Endodermal cell (in vitro differentiated cells): ENCODE measurements around the gene AKAP6. TPM values are rescaled to one million over a fixed set of nuclear protein-coding genes. Genes with fewer than 3 reads are reported as not detected.

Source experiments
- DNase-seq: peaks from one replicate; pipeline ENCODE4 v3.0.0-alpha.2; 2017
- H3K27ac ChIP-seq: 2 replicates; pipeline ENCODE4 v1.5.1; 2013; ENCODE audit warnings: mild to moderate bottlenecking, low read depth, low read length, moderate library complexity
- H3K27me3 ChIP-seq: 2 replicates; pipeline ENCODE4 v1.6.1; 2013; ENCODE audit warnings: mild to moderate bottlenecking, low read length, moderate library complexity; ENCODE audit not compliant: insufficient read depth, control insufficient read depth, poor library complexity, severe bottlenecking
- H3K36me3 ChIP-seq: 2 replicates; pipeline ENCODE4 v1.7.0; 2013; ENCODE audit warnings: mild to moderate bottlenecking, low read length, moderate library complexity; ENCODE audit not compliant: control insufficient read depth, insufficient read depth
- H3K4me1 ChIP-seq: one replicate; pipeline ENCODE4 v1.7.0; 2013; ENCODE audit warnings: low read length; ENCODE audit not compliant: control insufficient read depth, insufficient read depth
- H3K4me3 ChIP-seq: 2 replicates; pipeline ENCODE4 v1.5.1; 2013; ENCODE audit warnings: mild to moderate bottlenecking, low read length, moderate library complexity
- H3K9ac ChIP-seq: 2 replicates; pipeline ENCODE4 v1.6.1; 2013; ENCODE audit warnings: mild to moderate bottlenecking, low read length, moderate library complexity; ENCODE audit not compliant: poor library complexity, severe bottlenecking; ENCODE audit errors: extremely low read depth
- H3K9me3 ChIP-seq: 2 replicates; pipeline ENCODE4 v1.6.1; 2013; ENCODE audit warnings: mild to moderate bottlenecking, low read length, moderate library complexity; ENCODE audit not compliant: control insufficient read depth
- H3K27ac Mint-ChIP-seq: 2 replicates; pipeline ENCODE4 v1.8.0; 2020; ENCODE audit warnings: mixed read lengths
- H3K27me3 Mint-ChIP-seq: 2 replicates; pipeline ENCODE4 v1.8.0; 2021; ENCODE audit warnings: mild to moderate bottlenecking, mixed read lengths; ENCODE audit not compliant: insufficient read depth
- H3K36me3 Mint-ChIP-seq: 2 replicates; pipeline ENCODE4 v1.8.0; 2020; ENCODE audit warnings: low read depth, mixed read lengths
- H3K4me1 Mint-ChIP-seq: 2 replicates; pipeline ENCODE4 v1.8.0; 2020; ENCODE audit warnings: mixed read lengths
- H3K4me3 Mint-ChIP-seq: 2 replicates; pipeline ENCODE4 v1.8.0; 2020; ENCODE audit warnings: mild to moderate bottlenecking, moderate library complexity, mixed read lengths
- H3K9me3 Mint-ChIP-seq: 2 replicates; pipeline ENCODE4 v1.8.0; 2020; ENCODE audit warnings: mild to moderate bottlenecking, mixed read lengths
- CTCF ChIP-seq: fragments of 200-600 bp; sonication (generic); conservative IDR thresholded peaks from 2 replicates; pipeline ENCODE4 v1.5.0; 2021; ENCODE audit warnings: antibody characterized with exemption, mild to moderate bottlenecking
- WGBS, 2 experiments: methylation state at CpG; one replicate each; pipeline versions ENCODE4 v1.1.5 to v1.1.7; 2013; ENCODE audit warnings: missing lambda C conversion rate in 2 of 2, mixed read lengths in 1 of 2; ENCODE audit not compliant: insufficient coverage in 1 of 2, insufficient read length in 1 of 2; 5-methylcytosine and 5-hydroxymethylcytosine counted together
- total RNA-seq, 2 donors: library from RNA; stranded (reverse); fragmentation: NEBNext Ultra II Directional in 1 of 2; extraction: Animal tissue kit (Norgen Biotek cat#: 25700) in 1 of 2; gene quantifications; 2 replicates in 1 of 2; 3 replicates in 1 of 2; pipeline ENCODE4 v1.2.1, GENCODE V29; 2021

Gene AKAP6
- total RNA-seq, 2 donors from 2014 or later, result 4.3 to 5.0 TPM

- Mint-ChIP-seq H3K4me1 (peaks cover 5% of the 10 kb centered on the region), H3K4me3 (no peak overlapping the region), H3K9me3 (peaks cover 3% of the 10 kb centered on the region), H3K27me3 (no peaks in the 10 kb centered on the region), H3K36me3 (no peaks in the 10 kb centered on the region), H3K27ac (no peak overlapping the region)
- no peak for DNase-seq
- Histone ChIP-seq H3K36me3 (no peaks in the 10 kb centered on the region), H3K4me3 (no peak overlapping the region), H3K4me1 (no peaks in the 10 kb centered on the region), H3K27me3 (no peaks in the 10 kb centered on the region), H3K9ac (no peak overlapping the region), H3K9me3 (no peaks in the 10 kb centered on the region), H3K27ac (peak overlapping the region; percentile 98)
- no peak for TF ChIP-seq CTCF
- 100% methylated on average over 1 of the region's 2 CpGs; no CpG with 5 or more reads in 1 of the 2 experiments for WGBS, 2 experiments
Measured at GRCh38 chr14:32701475-32701874, 372.4 kb downstream of the AKAP6 start.

- TF ChIP-seq CTCF, result no peak
- peak overlapping the region; percentile 98 for H3K27ac ChIP-seq
- H3K27me3 ChIP-seq, result no peaks in the 10 kb centered on the region
- peaks cover 3% of the 10 kb centered on the region for H3K9me3 Mint-ChIP-seq
- no peaks in the 10 kb centered on the region for H3K27me3 Mint-ChIP-seq
- no peak overlapping the region for H3K9ac ChIP-seq
- no peaks in the 10 kb centered on the region for H3K36me3 Mint-ChIP-seq
- no peaks in the 10 kb centered on the region for H3K9me3 ChIP-seq
- H3K36me3 ChIP-seq, result no peaks in the 10 kb centered on the region
- H3K27ac Mint-ChIP-seq, result no peak overlapping the region
- peaks cover 5% of the 10 kb centered on the region for H3K4me1 Mint-ChIP-seq
- no peak for DNase-seq
- no peak overlapping the region for H3K4me3 ChIP-seq
- no peaks in the 10 kb centered on the region for H3K4me1 ChIP-seq
- H3K4me3 Mint-ChIP-seq, result no peak overlapping the region
Measured at GRCh38 chr14:32702088-32702487, 373.0 kb downstream of the AKAP6 start.

GRCh38 chr14:32702562-32702961 is 373.5 kb downstream of the AKAP6 start:
- 35 to 59% methylated on average over 8 of the region's 8 CpGs for WGBS, 2 experiments
- no peaks in the 10 kb centered on the region for H3K9me3 ChIP-seq
- Mint-ChIP-seq H3K36me3 (no peaks in the 10 kb centered on the region), H3K9me3 (peaks cover 3% of the 10 kb centered on the region), H3K27me3 (no peaks in the 10 kb centered on the region), H3K4me3 (no peak overlapping the region), H3K27ac (no peak overlapping the region), H3K4me1 (peaks cover 5% of the 10 kb centered on the region)
- no peak for TF ChIP-seq CTCF
- no peak overlapping the region for H3K9ac ChIP-seq
- peak; percentile 84 for DNase-seq
- H3K4me3 ChIP-seq, result no peak overlapping the region
- no peaks in the 10 kb centered on the region for H3K36me3 ChIP-seq
- peak overlapping the region; percentile 98 for H3K27ac ChIP-seq
- no peaks in the 10 kb centered on the region for H3K4me1 ChIP-seq
- H3K27me3 ChIP-seq, result no peaks in the 10 kb centered on the region
